ENCODE data around the gene RNASE8. TPM values are rescaled to one million over a fixed set of nuclear protein-coding genes. Genes with fewer than 3 reads are reported as not detected.

The RNASE8 gene
- total RNA-seq, 2 donors from 2014 or later: not detected

DNA sequence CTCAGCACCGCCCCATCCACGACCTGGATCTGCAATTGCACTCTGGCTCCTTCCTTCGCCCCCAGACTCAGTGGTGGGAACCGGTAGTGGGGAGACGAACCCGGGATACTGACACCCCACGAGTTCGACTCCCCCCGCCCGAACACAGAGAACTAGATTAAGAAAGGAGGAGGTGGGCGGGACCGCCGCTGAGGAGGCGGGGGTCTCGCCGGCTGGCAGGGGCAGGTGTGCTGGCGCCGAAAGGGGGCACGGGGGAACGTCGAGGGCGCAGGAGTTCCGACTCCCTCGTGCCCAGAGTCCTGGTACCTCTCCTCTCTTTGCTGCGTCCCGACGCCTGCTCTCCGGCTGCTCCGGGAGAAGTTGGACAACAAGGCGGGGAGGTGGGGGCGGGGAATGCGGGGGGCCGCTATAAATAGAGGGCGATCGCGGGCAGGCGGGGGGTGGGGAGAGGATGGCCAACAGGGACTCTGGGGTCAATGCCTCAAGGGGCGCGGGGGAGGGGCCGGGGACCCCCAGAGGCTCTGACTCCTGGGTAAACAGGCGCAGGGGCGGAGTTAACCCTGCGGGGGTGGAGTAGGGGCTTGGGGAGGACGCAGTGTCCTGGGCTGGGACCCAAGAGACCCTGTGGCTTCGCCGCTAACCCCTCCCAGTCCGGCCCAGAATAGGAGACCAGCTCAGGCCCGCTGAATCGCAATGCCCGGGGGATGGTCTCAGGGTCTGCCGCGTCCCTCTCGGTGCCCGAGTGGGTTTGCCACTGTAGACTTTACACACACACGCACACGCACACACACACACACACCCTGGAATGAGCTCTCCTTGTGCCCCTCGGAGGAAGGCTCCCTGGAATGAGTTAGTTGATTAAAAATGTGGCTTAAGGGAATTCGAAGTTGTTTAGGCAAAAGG, 32.0 kb upstream of the RNASE8 start:
- Histone ChIP-seq H3K36me3 (no peaks in the 10 kb centered on the region), H3K4me1 (no peaks in the 10 kb centered on the region), H3K9me3 (no peaks in the 10 kb centered on the region), H3K27ac (peak overlapping the region; percentile 73), H3K9ac (ENCODE audit: low read depth in 2 of 2, low read length in 2 of 2) (peak overlapping the region; percentile 74 to 83), H3K4me3 (peak overlapping the region; percentile 86), H3K27me3 (no peaks in the 10 kb centered on the region)
- TF ChIP-seq, protein P1, sequence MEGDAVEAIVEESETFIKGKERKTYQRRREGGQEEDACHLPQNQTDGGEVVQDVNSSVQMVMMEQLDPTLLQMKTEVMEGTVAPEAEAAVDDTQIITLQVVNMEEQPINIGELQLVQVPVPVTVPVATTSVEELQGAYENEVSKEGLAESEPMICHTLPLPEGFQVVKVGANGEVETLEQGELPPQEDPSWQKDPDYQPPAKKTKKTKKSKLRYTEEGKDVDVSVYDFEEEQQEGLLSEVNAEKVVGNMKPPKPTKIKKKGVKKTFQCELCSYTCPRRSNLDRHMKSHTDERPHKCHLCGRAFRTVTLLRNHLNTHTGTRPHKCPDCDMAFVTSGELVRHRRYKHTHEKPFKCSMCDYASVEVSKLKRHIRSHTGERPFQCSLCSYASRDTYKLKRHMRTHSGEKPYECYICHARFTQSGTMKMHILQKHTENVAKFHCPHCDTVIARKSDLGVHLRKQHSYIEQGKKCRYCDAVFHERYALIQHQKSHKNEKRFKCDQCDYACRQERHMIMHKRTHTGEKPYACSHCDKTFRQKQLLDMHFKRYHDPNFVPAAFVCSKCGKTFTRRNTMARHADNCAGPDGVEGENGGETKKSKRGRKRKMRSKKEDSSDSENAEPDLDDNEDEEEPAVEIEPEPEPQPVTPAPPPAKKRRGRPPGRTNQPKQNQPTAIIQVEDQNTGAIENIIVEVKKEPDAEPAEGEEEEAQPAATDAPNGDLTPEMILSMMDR (IDR thresholded peaks at IDR 0.05): no peak
- DNase-seq: peak; percentile 60
- intact Hi-C loops (cut with DNase I): no loop called here

DNA sequence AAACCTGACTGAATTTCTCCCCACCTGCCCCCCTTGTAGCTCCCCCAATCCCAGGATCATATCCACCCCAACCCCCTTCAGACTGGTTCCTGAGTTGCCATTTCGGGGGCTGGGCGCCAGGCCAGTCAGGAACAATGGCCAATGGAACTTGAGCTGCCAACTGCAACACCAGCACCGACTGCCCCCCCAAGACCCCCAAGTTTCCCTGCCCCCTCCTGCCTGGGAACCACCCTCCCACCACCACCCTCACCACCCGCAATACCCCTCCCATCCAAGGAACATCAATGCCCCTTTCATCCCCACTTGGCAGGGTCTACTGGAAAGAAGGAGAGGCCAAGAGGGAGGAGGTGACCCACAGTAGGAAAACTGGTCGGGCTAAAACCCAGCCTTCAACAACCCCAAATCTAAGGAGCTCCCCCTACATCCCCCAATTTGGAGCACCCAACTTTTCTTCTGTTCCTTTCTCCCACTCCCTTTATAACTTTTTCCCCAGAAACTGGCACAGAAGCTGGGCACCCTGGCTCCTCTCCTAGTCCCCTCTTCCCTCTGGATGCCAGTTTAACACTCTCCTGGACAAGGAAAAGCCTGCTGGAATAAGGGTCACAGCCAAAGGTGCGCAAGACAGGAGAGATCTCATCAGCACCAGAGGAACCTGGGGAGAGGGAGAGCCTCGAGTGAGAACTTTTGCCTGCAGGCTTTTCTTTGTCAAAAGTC, 31.2 kb upstream of the RNASE8 start:
- Histone ChIP-seq H3K27ac (no peak overlapping the region), H3K36me3 (no peaks in the 10 kb centered on the region), H3K4me1 (no peaks in the 10 kb centered on the region), H3K27me3 (no peaks in the 10 kb centered on the region), H3K9me3 (no peaks in the 10 kb centered on the region), H3K4me3 (no peak overlapping the region), H3K9ac (ENCODE audit: low read depth in 2 of 2, low read length in 2 of 2) (no peak overlapping the region)
- DNase-seq: no peak
- TF ChIP-seq, protein P1 (IDR thresholded peaks at IDR 0.05): no peak
- intact Hi-C loops (cut with DNase I): no loop called here

DNA sequence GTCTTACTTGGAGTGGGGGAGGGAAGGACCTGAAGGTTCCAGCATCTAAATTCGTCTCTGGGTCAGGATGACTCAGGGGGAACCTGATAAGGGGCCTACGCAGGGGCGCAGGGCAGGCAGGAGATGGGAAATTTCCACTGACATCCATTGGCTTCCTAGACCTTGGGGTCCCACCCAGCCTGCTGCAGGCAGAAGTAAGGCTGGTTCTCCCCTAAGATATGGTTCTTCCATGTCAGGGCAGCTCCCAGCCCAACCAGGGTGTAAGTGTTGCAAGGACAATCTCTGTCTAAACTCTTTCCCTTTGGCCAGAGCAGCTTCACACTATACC, 30.7 kb upstream of the RNASE8 start:
- no peaks in the 10 kb centered on the region for H3K36me3 ChIP-seq
- H3K27ac ChIP-seq: no peak overlapping the region
- no peak overlapping the region for H3K4me3 ChIP-seq
- H3K9ac ChIP-seq (ENCODE audit: low read depth in 2 of 2, low read length in 2 of 2): no peak overlapping the region
- no peaks in the 10 kb centered on the region for H3K4me1 ChIP-seq
- no peaks in the 10 kb centered on the region for H3K9me3 ChIP-seq
- DNase-seq: no peak
- TF ChIP-seq, protein P1 (IDR thresholded peaks at IDR 0.05): no peak
- intact Hi-C loops (cut with DNase I): no loop called here
- H3K27me3 ChIP-seq: no peaks in the 10 kb centered on the region

DNA sequence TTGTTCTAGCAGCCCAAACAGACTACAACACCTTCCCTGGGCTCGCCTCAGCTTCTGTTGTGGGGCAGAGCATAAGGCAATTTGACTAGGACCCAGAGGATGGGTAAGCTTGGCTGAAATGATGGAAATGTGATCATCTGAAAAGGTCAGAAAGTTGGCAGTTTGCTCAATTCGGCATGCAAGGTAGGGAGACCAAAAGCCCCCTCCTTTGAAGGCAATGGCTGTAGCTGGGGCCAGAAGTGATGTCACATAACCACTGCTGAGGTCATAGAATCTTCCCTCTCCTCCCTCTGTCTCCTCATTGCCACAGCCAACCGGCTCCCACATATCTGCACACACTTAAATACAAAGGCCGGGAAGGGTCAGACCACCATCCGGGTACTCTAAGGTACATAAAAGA, 27.7 kb upstream of the RNASE8 start, which contains the start of gene TPPP2:
Gene TPPP2 (plus strand): TSS at position 301 of the 400 bp plus-strand sequence. CDS start 365 bp downstream, outside the sequence.
- Histone ChIP-seq H3K9ac (ENCODE audit: low read depth in 2 of 2, low read length in 2 of 2) (no peak within 1 kb of the TSS), H3K9me3 (no peaks in the 10 kb centered on the region), H3K27me3 (no peaks in the 10 kb centered on the region), H3K4me1 (no peaks in the 10 kb centered on the region), H3K36me3 (no peaks in the 10 kb centered on the region), H3K27ac (no peak within 1 kb of the TSS), H3K4me3 (no peak within 1 kb of the TSS)
- no peak for DNase-seq
- TF ChIP-seq, protein P1 (IDR thresholded peaks at IDR 0.05): no peak
- intact Hi-C loops (cut with DNase I): loop anchor here (10.0 kb wide), 1 partner anchor 175 kb away; no protein-coding TSS in a partner anchor

DNA sequence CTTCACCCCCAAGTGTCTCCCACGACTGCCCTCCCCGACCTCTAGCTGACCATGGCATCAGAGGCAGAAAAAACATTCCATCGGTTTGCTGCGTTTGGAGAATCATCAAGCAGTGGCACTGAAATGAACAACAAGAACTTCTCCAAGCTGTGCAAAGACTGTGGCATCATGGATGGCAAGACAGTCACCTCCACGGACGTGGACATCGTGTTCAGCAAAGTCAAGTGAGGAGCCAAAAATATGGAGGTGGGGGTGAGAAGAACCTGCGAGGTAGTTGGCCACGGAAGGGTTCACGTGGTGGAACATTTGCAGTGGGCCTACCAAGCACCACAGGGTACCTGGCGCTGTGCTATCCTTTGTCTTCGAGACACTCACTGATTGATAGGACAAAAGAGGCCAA, 27.1 kb upstream of the RNASE8 start:
- no peak overlapping the region for H3K9ac ChIP-seq (ENCODE audit: low read depth in 2 of 2, low read length in 2 of 2)
- no peaks in the 10 kb centered on the region for H3K36me3 ChIP-seq
- H3K27ac ChIP-seq: no peak overlapping the region
- no peaks in the 10 kb centered on the region for H3K4me1 ChIP-seq
- no peaks in the 10 kb centered on the region for H3K9me3 ChIP-seq
- H3K27me3 ChIP-seq: no peaks in the 10 kb centered on the region
- no peak for DNase-seq
- no peak overlapping the region for H3K4me3 ChIP-seq
- intact Hi-C loops (cut with DNase I): loop anchor here (10.0 kb wide), 1 partner anchor 176 kb away; no protein-coding TSS in a partner anchor
- TF ChIP-seq, protein P1 (IDR thresholded peaks at IDR 0.05): no peak
